Endothelial cell of umbilical vein (primary cell): Measurements from ENCODE around the gene CCDC38. TPM values are rescaled to one million over a fixed set of nuclear protein-coding genes. Genes with fewer than 3 reads are reported as not detected.
A peak's percentile ranks its signal among the peaks of the same experiment; 100 is the strongest.

Source experiments
- BruUV-seq: library from RNA; stranded (reverse); fragments of 400-500 nt; replicated peaks from 2 replicates; lab custom pipeline; 2021; lab: Mats Ljungman, UMichigan
- CTCF ChIA-PET: fragments of 300-600, 350-600 bp; sonication (Branson Sonifier 250); formaldehyde crosslinking; loops from one replicate; lab custom pipeline; 2021; ENCODE audit warnings: antibody characterized with exemption, inconsistent platforms; lab: Charles Lee
- POLR2A ChIA-PET: fragments of 300-600, 350-600 bp; sonication (Branson Sonifier 250); formaldehyde crosslinking; loops from one replicate; lab custom pipeline; 2021; ENCODE audit warnings: antibody characterized with exemption, inconsistent platforms; lab: Charles Lee
- DNase-seq: peaks from one replicate; pipeline ENCODE4 v3.0.0-alpha.2; 2011; ENCODE audit warnings: low read depth, low spot score
- FAIRE-seq: peaks from 2 replicates; lab custom pipeline; 2011; peaks lifted over from hg19 to GRCh38; lab: Jason Lieb, UNC
- H2AFZ ChIP-seq: 2 replicates; pipeline ENCODE4 v1.6.0; 2012; ENCODE audit warnings: low read depth, low read length, control low read depth, inconsistent platforms
- H3K27ac ChIP-seq: 2 replicates; pipeline ENCODE4 v1.5.1; 2011; ENCODE audit warnings: low read depth, mild to moderate bottlenecking, control low read depth, low read length, moderate library complexity; ENCODE audit not compliant: insufficient read depth
- H3K27me3 ChIP-seq, 2 experiments: 2 replicates each; pipeline versions ENCODE4 v1.6.0 to v1.6.1; 2011; ENCODE audit warnings: low read length in 2 of 2, mixed read lengths in 1 of 2; ENCODE audit not compliant: control insufficient read depth in 2 of 2, insufficient read depth in 2 of 2
- H3K36me3 ChIP-seq, 2 experiments: 2 replicates in 1 of 2; 3 replicates in 1 of 2; pipeline ENCODE4 v1.5.1; 2011; ENCODE audit warnings: low read length in 2 of 2, mild to moderate bottlenecking in 1 of 2, moderate library complexity in 1 of 2; ENCODE audit not compliant: control insufficient read depth in 2 of 2, insufficient read depth in 2 of 2; ENCODE audit errors: extremely low read depth in 1 of 2
- H3K4me1 ChIP-seq: 3 replicates; pipeline ENCODE4 v1.5.1; 2011; ENCODE audit warnings: mild to moderate bottlenecking, low read length; ENCODE audit not compliant: control insufficient read depth, insufficient read depth; ENCODE audit errors: extremely low read depth
- H3K4me2 ChIP-seq: 2 replicates; pipeline ENCODE4 v1.6.1; 2011; ENCODE audit warnings: low read length, control low read depth, mixed read lengths; ENCODE audit not compliant: insufficient read depth
- H3K4me3 ChIP-seq, 3 experiments: fragments of 200-600 bp in 1 of 3; sonication (generic), shearing (Covaris generic) in 1 of 3; replicated peaks in 1 of 3; 2 replicates each; pipeline ENCODE4 v1.5.1; 2011 to 2016; ENCODE audit warnings: control low read depth in 3 of 3, low read length in 3 of 3, mild to moderate bottlenecking in 2 of 3, inconsistent platforms in 1 of 3, low read depth in 1 of 3, moderate library complexity in 1 of 3; ENCODE audit not compliant: insufficient read depth in 1 of 3
- H3K79me2 ChIP-seq: 2 replicates; pipeline ENCODE4 v1.6.0; 2012; ENCODE audit warnings: low read length, inconsistent platforms; ENCODE audit not compliant: control insufficient read depth, insufficient read depth
- H3K9ac ChIP-seq: replicated peaks from 2 replicates; pipeline ENCODE3; 2011; ENCODE audit warnings: low read length, control low read depth; ENCODE audit not compliant: insufficient read depth; ENCODE audit errors: extremely low read depth
- H3K9me1 ChIP-seq: replicated peaks from 3 replicates; pipeline ENCODE4 v1.6.0; 2011; ENCODE audit warnings: mild to moderate bottlenecking, low read length; ENCODE audit not compliant: control insufficient read depth, insufficient read depth; ENCODE audit errors: extremely low read depth
- H3K9me3 ChIP-seq: replicated peaks from 2 replicates; pipeline ENCODE4 v1.5.1; 2012; ENCODE audit warnings: low read length, inconsistent platforms; ENCODE audit not compliant: control insufficient read depth, insufficient read depth
- H4K20me1 ChIP-seq: replicated peaks from 2 replicates; pipeline ENCODE3; 2011; ENCODE audit warnings: mild to moderate bottlenecking, low read length; ENCODE audit not compliant: control insufficient read depth, insufficient read depth; ENCODE audit errors: extremely low read depth
- CTCF ChIP-seq, 2 donors: IDR thresholded peaks; 1 replicate in 1 of 2; 2 replicates in 1 of 2; pipeline ENCODE4 v1.5.1; 2011; ENCODE audit warnings: low read length in 2 of 2, mild to moderate bottlenecking in 2 of 2, moderate library complexity in 2 of 2, control low read depth in 1 of 2, inconsistent platforms in 1 of 2, low read depth in 1 of 2; ENCODE audit not compliant: insufficient read depth in 1 of 2; ENCODE audit errors: extremely low read depth in 1 of 2
- EZH2 ChIP-seq: IDR thresholded peaks from 2 replicates; pipeline ENCODE4 v1.6.1; 2012; ENCODE audit warnings: borderline replicate concordance, low read depth, mild to moderate bottlenecking, moderate library complexity, low read length, inconsistent platforms; ENCODE audit not compliant: severe bottlenecking
- GATA2 ChIP-seq: IDR thresholded peaks from 2 replicates; pipeline ENCODE4 v1.7.0; 2011; ENCODE audit warnings: low read depth, mild to moderate bottlenecking, moderate library complexity, mixed read lengths, low read length; ENCODE audit not compliant: insufficient read length, insufficient read depth
- MAX ChIP-seq: IDR thresholded peaks from 2 replicates; pipeline ENCODE4 v1.6.1; 2011; ENCODE audit not compliant: insufficient read depth, insufficient read length
- MYC ChIP-seq: IDR thresholded peaks from one replicate; pipeline ENCODE4 v1.6.1; 2011; ENCODE audit warnings: mild to moderate bottlenecking, low read depth, low read length
- dilution Hi-C: fragments of 300-500 bp; cut with MboI; formaldehyde crosslinking; loops from one replicate; pipeline ENCODE4 v1.15.0; 2019; ENCODE audit warnings: low sequenced_read_pairs; ENCODE audit not compliant: extremely low pct_ligation_motif_present
- intact Hi-C: fragments of 100-400 bp; cut with micrococcal nuclease; formaldehyde crosslinking; loops from one replicate; pipeline ENCODE4 v1.10.0; 2022
- polyA plus RNA-seq, 4 experiments: library from polyadenylated mRNA; depleted of rRNA in 3 of 4; stranded (reverse) in 3 of 4; unstranded in 1 of 4; fragments of >200 nt; gene quantifications; 2 replicates each; pipeline versions ENCODE4 v1.2.1 to v1.2.3, GENCODE V29; 2011 to 2012; ENCODE audit warnings: missing spikeins in 1 of 4
- total RNA-seq: library from RNA; stranded (reverse); gene quantifications from 2 replicates; pipeline ENCODE4 v1.2.3, GENCODE V29; 2021

Gene CCDC38
- total and polyA plus RNA-seq, 2 donors (not counting 3 experiments of a cell fraction or from before 2014, with no cell fraction given), result not detected

- no peak overlapping the region for H3K4me3 ChIP-seq
Observed at GRCh38 chr12:95837240-95838038, 105.0 kb downstream of the CCDC38 start.

GRCh38 chr12:95836630-95837239 is 105.7 kb downstream of the CCDC38 start:
- no peak for FAIRE-seq
- Histone ChIP-seq H3K9me3 (no peaks in the 10 kb centered on the region), H3K27ac (peak overlapping the region; percentile 70), H4K20me1 (no peaks in the 10 kb centered on the region), H3K4me1 (peaks cover 30% of the 10 kb centered on the region), H3K4me3 (peak overlapping the region in 1 of 3 experiments; percentile 30), H2AFZ (peak overlapping the region; percentile 88), H3K9ac (peak overlapping the region; percentile 8), H3K36me3 (no peaks in the 10 kb centered on the region), H3K27me3 (no peaks in the 10 kb centered on the region), H3K79me2 (no peaks in the 10 kb centered on the region), H3K4me2 (peak overlapping the region; percentile 88), H3K9me1 (no peaks in the 10 kb centered on the region)
- intact Hi-C loops (no loop called here), dilution Hi-C loops (no loop called here)
- DNase-seq, result peak; percentile 62
- no TSS peak for BruUV-seq
- TF ChIP-seq EZH2 (no peak), MAX (no peak), CTCF (IDR thresholded peaks at IDR 0.05; ENCODE audit: extremely low read depth in 1 of 2, insufficient read depth in 1 of 2, low read depth in 1 of 2, low read length in 2 of 2) (no peak), MYC (no peak)
- ChIA-PET CTCF (interaction anchor here (1.6 kb wide), 1 partner anchor 302 kb away, joined by 5 read pairs; no protein-coding TSS in a partner anchor), POLR2A (no interaction called here)

More at GRCh38 chr12:95837240-95838038, 105.0 kb downstream of the CCDC38 start:
- ChIA-PET CTCF (interaction anchor here (0.9 to 1.6 kb wide), 4 partner anchors 11 to 303 kb away, joined by 3 to 5 read pairs (median 4); no protein-coding TSS in a partner anchor), POLR2A (interaction anchor here (0.8 kb wide), 1 partner anchor 324 kb away, joined by 3 read pairs; no protein-coding TSS in a partner anchor)
- H3K9me1 ChIP-seq, result no peaks in the 10 kb centered on the region
- H3K27ac ChIP-seq, result peak overlapping the region; percentile 3
- no peaks in the 10 kb centered on the region for H3K36me3 ChIP-seq
- dilution Hi-C loops, result no loop called here
- H3K9ac ChIP-seq, result no peak overlapping the region
- no peaks in the 10 kb centered on the region for H4K20me1 ChIP-seq
- no peaks in the 10 kb centered on the region for H3K9me3 ChIP-seq
- H3K79me2 ChIP-seq, result no peaks in the 10 kb centered on the region
- no peaks in the 10 kb centered on the region for H3K27me3 ChIP-seq
- intact Hi-C loops, result no loop called here
- no TSS peak for BruUV-seq
- H3K4me1 ChIP-seq, result peaks cover 30% of the 10 kb centered on the region
- peak overlapping the region; percentile 88 for H3K4me2 ChIP-seq
- no peak for TF ChIP-seq GATA2
- peak overlapping the region; percentile 88 for H2AFZ ChIP-seq
- DNase-seq (no peak), FAIRE-seq (no peak)
